Esophagus squamous epithelium (tissue), 4 donors: ENCODE measurements around the gene MYOM3.

ENCODE experiments used
- CTCF ChIP-seq, 6 experiments: fragments of 450-650 bp in 4 of 6; fragments of 200-600 bp in 2 of 6; sonication (generic) in 2 of 6; IDR thresholded peaks; one replicate each; pipeline ENCODE4 v1.5.1; 2016 to 2019; ENCODE audit warnings: antibody characterized with exemption in 6 of 6, mild to moderate bottlenecking in 4 of 6, moderate library complexity in 4 of 6
- POLR2A ChIP-seq, 4 donors: fragments of 450-650 bp; IDR thresholded peaks; one replicate each; pipeline ENCODE4 v1.6.1; 2017; ENCODE audit warnings: antibody characterized with exemption in 4 of 4, mild to moderate bottlenecking in 4 of 4, moderate library complexity in 3 of 4

GRCh38 chr1:24134376-24134775, 22.4 kb upstream of the MYOM3 start:
- TF ChIP-seq CTCF (IDR thresholded peaks at IDR 0.05) = no peak
- no peak for TF ChIP-seq POLR2A (IDR thresholded peaks at IDR 0.05)
